Upper lobe of left lung (tissue), 6 donors: ENCODE results near the gene LRTM1. TPM values are rescaled to one million over a fixed set of nuclear protein-coding genes. Genes with fewer than 3 reads are reported as not detected.

Experiments
- ATAC-seq, 2 donors: fragments of 200-7000 bp; cut with Tn5 transposase; one replicate each; pipeline ENCODE4 v1.9.1; 2022; ENCODE audit warnings: mild to moderate bottlenecking in 2 of 2, moderate library complexity in 2 of 2; ENCODE audit not compliant: low FRiP score in 2 of 2
- DNase-seq, 2 donors: peaks; one replicate each; pipeline ENCODE4 v3.0.0-alpha.2; 2019 to 2020
- H3K27ac ChIP-seq, 4 donors: fragments of 200-600 bp; sonication (generic); one replicate each; pipeline ENCODE4 v1.5.1; 2016 to 2019
- H3K27me3 ChIP-seq, 4 donors: fragments of 200-600 bp; sonication (generic); one replicate each; pipeline ENCODE4 v1.5.1; 2017 to 2019
- H3K36me3 ChIP-seq, 4 donors: fragments of 200-600 bp; sonication (generic); one replicate each; pipeline ENCODE4 v1.5.1; 2016 to 2019
- H3K4me1 ChIP-seq, 4 donors: fragments of 200-600 bp; sonication (generic); one replicate each; pipeline ENCODE4 v1.5.1; 2018 to 2019
- H3K4me3 ChIP-seq, 4 donors: fragments of 200-600 bp; sonication (generic); one replicate each; pipeline ENCODE4 v1.5.1; 2017 to 2019; ENCODE audit warnings: mild to moderate bottlenecking in 2 of 4, moderate library complexity in 1 of 4
- H3K9me3 ChIP-seq, 4 donors: fragments of 200-600 bp; sonication (generic); one replicate each; pipeline ENCODE4 v1.5.1; 2018 to 2019
- CTCF ChIP-seq, 6 experiments: fragments of 450-650 bp in 4 of 6; fragments of 200-600 bp in 2 of 6; sonication (generic) in 2 of 6; IDR thresholded peaks; one replicate each; pipeline ENCODE4 v1.5.1; 2016 to 2019; ENCODE audit warnings: antibody characterized with exemption in 6 of 6
- EP300 ChIP-seq, 4 donors: sonication (generic); formaldehyde crosslinking; IDR thresholded peaks; one replicate each; pipeline ENCODE4 v1.5.1; 2017; ENCODE audit warnings: antibody characterized with exemption in 4 of 4, control low read depth in 2 of 4
- POLR2A ChIP-seq, 4 donors: fragments of 450-650 bp; IDR thresholded peaks; one replicate each; pipeline ENCODE4 v1.5.1; 2016 to 2017; ENCODE audit warnings: antibody characterized with exemption in 4 of 4, mild to moderate bottlenecking in 2 of 4
- POLR2AphosphoS5 ChIP-seq, 2 donors: sonication (generic); formaldehyde crosslinking; IDR thresholded peaks; one replicate each; pipeline ENCODE4 v1.5.1; 2017; ENCODE audit warnings: antibody characterized with exemption in 2 of 2
- WGBS, 2 donors: methylation state at CpG; one replicate each; pipeline ENCODE4 v1.1.5; 2017 to 2018; 5-methylcytosine and 5-hydroxymethylcytosine counted together
- total RNA-seq, 6 donors: library from RNA; depleted of rRNA in 4 of 6; stranded (reverse); fragments of >200 nt in 4 of 6; gene quantifications; one replicate each; pipeline versions ENCODE4 v1.1.0 to v1.2.1, GENCODE V29; 2016 to 2021
- donor health status: DM: no; HTN: no; CAD: no; lungs with moderate emphysema.
- donor health status: DM: no; HTN: yes; CAD: no; lungs with severe emphysema.

The LRTM1 gene
- total RNA-seq, 6 donors from 2014 or later = not detected

- H3K9me3 ChIP-seq = no peaks in the 10 kb centered on the region
- no peaks in the 10 kb centered on the region for H3K4me1 ChIP-seq
- TF ChIP-seq CTCF (IDR thresholded peaks at IDR 0.05) = no peak
- no peak for TF ChIP-seq POLR2AphosphoS5 (IDR thresholded peaks at IDR 0.05)
- no peak for TF ChIP-seq EP300 (IDR thresholded peaks at IDR 0.05)
- TF ChIP-seq POLR2A (IDR thresholded peaks at IDR 0.05) = no peak
- H3K27me3 ChIP-seq = no peaks in the 10 kb centered on the region
- no peak overlapping the region for H3K4me3 ChIP-seq
- 37 to 40% methylated on average over 7 of the region's 7 CpGs for WGBS, 2 donors
- ATAC-seq (no peak), DNase-seq (no peak)
- H3K27ac ChIP-seq = no peak overlapping the region
- H3K36me3 ChIP-seq = no peaks in the 10 kb centered on the region
These were observed 22.6 kb upstream of the LRTM1 start for GRCh38 chr3:54950391-54951003.

GRCh38 chr3:54949491-54950044 is 21.7 kb upstream of the LRTM1 start:
- WGBS, 2 donors = 87 to 89% methylated on average over 4 of the region's 4 CpGs
- no peak for ATAC-seq
- TF ChIP-seq EP300 (IDR thresholded peaks at IDR 0.05) (no peak), CTCF (IDR thresholded peaks at IDR 0.05) (no peak), POLR2A (IDR thresholded peaks at IDR 0.05) (no peak), POLR2AphosphoS5 (IDR thresholded peaks at IDR 0.05) (no peak)
- no peak overlapping the region for H3K4me3 ChIP-seq
- no peaks in the 10 kb centered on the region for H3K4me1 ChIP-seq
- H3K9me3 ChIP-seq = no peaks in the 10 kb centered on the region
- H3K27me3 ChIP-seq = no peaks in the 10 kb centered on the region
- no peak for DNase-seq
- H3K36me3 ChIP-seq = no peaks in the 10 kb centered on the region
- no peak overlapping the region for H3K27ac ChIP-seq

- Histone ChIP-seq H3K4me1 (no peaks in the 10 kb centered on the region), H3K36me3 (no peaks in the 10 kb centered on the region), H3K27me3 (no peaks in the 10 kb centered on the region), H3K4me3 (no peak overlapping the region), H3K9me3 (no peaks in the 10 kb centered on the region), H3K27ac (no peak overlapping the region)
- ATAC-seq (no peak), DNase-seq (no peak)
- WGBS, 2 donors = 85 to 87% methylated on average over 7 of the region's 7 CpGs
- TF ChIP-seq POLR2A (IDR thresholded peaks at IDR 0.05) = no peak
- no peak for TF ChIP-seq POLR2AphosphoS5 (IDR thresholded peaks at IDR 0.05)
- TF ChIP-seq EP300 (IDR thresholded peaks at IDR 0.05) = no peak
- TF ChIP-seq CTCF (IDR thresholded peaks at IDR 0.05) = no peak
These were observed 14.0 kb upstream of the LRTM1 start for GRCh38 chr3:54941690-54942362.

GRCh38 chr3:54940971-54941370 is 13.1 kb upstream of the LRTM1 start:
- WGBS, 2 donors = 72 to 73% methylated on average over 2 of the region's 2 CpGs
- ATAC-seq (no peak), DNase-seq (no peak)
- TF ChIP-seq EP300 (IDR thresholded peaks at IDR 0.05) (no peak), POLR2AphosphoS5 (IDR thresholded peaks at IDR 0.05) (no peak), CTCF (IDR thresholded peaks at IDR 0.05) (no peak), POLR2A (IDR thresholded peaks at IDR 0.05) (no peak)
- H3K36me3 ChIP-seq = no peaks in the 10 kb centered on the region
- H3K4me3 ChIP-seq = no peak overlapping the region
- no peaks in the 10 kb centered on the region for H3K4me1 ChIP-seq
- no peaks in the 10 kb centered on the region for H3K9me3 ChIP-seq
- no peak overlapping the region for H3K27ac ChIP-seq
- H3K27me3 ChIP-seq = no peaks in the 10 kb centered on the region
